COLO829 (cell line): ENCODE measurements around the gene FASTKD3.
A peak's percentile ranks its signal among the peaks of the same experiment; 100 is the strongest.

Source experiments
- DNase-seq: peaks from one replicate; pipeline ENCODE4 v3.0.0; 2012; ENCODE audit warnings: low spot score

FASTKD3 gene

GRCh38 chr5:7849681-7850394 is 19.0 kb downstream of the FASTKD3 start:
- DNase-seq: no peak

- no peak for DNase-seq
Observed at GRCh38 chr5:7848296-7848695, 20.5 kb downstream of the FASTKD3 start.

GRCh38 chr5:7846327-7846726 is 22.5 kb downstream of the FASTKD3 start:
- no peak for DNase-seq

GRCh38 chr5:7845557-7845956 is 23.3 kb downstream of the FASTKD3 start:
- DNase-seq: no peak

- DNase-seq: no peak
Observed at GRCh38 chr5:7844901-7845300, 23.9 kb downstream of the FASTKD3 start.

- no peak for DNase-seq
Observed at GRCh38 chr5:7842531-7842930, 26.3 kb downstream of the FASTKD3 start.

- DNase-seq: no peak
Observed at GRCh38 chr5:7837403-7837802, 31.4 kb downstream of the FASTKD3 start.

GRCh38 chr5:7834982-7835381 is 33.8 kb downstream of the FASTKD3 start:
- no peak for DNase-seq

GRCh38 chr5:7828269-7828668 is 40.6 kb downstream of the FASTKD3 start:
- DNase-seq: no peak

- no peak for DNase-seq
Observed at GRCh38 chr5:7827610-7828009, 41.2 kb downstream of the FASTKD3 start.

- no peak for DNase-seq
Observed at GRCh38 chr5:7825630-7826029, 43.2 kb downstream of the FASTKD3 start.

- DNase-seq: no peak
Observed at GRCh38 chr5:7824995-7825394, 43.8 kb downstream of the FASTKD3 start.

GRCh38 chr5:7823594-7823993 is 45.2 kb downstream of the FASTKD3 start:
- no peak for DNase-seq

GRCh38 chr5:7822449-7822848 is 46.4 kb downstream of the FASTKD3 start:
- DNase-seq: no peak

- no peak for DNase-seq
Observed at GRCh38 chr5:7816535-7816901, 52.3 kb downstream of the FASTKD3 start.

- DNase-seq: peak; percentile 66
Observed at GRCh38 chr5:7815892-7816534, 52.8 kb downstream of the FASTKD3 start.

- DNase-seq: no peak
Observed at GRCh38 chr5:7814816-7815215, 54.0 kb downstream of the FASTKD3 start.

GRCh38 chr5:7813576-7813975 is 55.3 kb downstream of the FASTKD3 start:
- DNase-seq: no peak

GRCh38 chr5:7813007-7813406 is 55.8 kb downstream of the FASTKD3 start:
- no peak for DNase-seq

GRCh38 chr5:7811715-7812114 is 57.1 kb downstream of the FASTKD3 start:
- no peak for DNase-seq
